Neural crest cell (in vitro differentiated cells): ENCODE data around the gene TEP1. TPM values are rescaled to one million over a fixed set of nuclear protein-coding genes. Genes with fewer than 3 reads are reported as not detected.

Experiments
- DNase-seq: peaks from one replicate; pipeline ENCODE4 v3.0.0; 2021; ENCODE audit warnings: low read depth, mixed read lengths, low spot score
- H3K27ac Mint-ChIP-seq: one replicate; pipeline ENCODE4 v1.8.0; 2021; ENCODE audit warnings: mild to moderate bottlenecking, mixed read lengths; ENCODE audit not compliant: unreplicated experiment
- H3K27me3 Mint-ChIP-seq: 2 replicates; pipeline ENCODE4 v1.8.0; 2021; ENCODE audit warnings: low read depth, mild to moderate bottlenecking, mixed read lengths
- H3K36me3 Mint-ChIP-seq: 2 replicates; pipeline ENCODE4 v1.8.0; 2021; ENCODE audit warnings: low read depth, mild to moderate bottlenecking, mixed read lengths
- H3K4me1 Mint-ChIP-seq: 2 replicates; pipeline ENCODE4 v1.8.0; 2021; ENCODE audit warnings: mixed read lengths
- H3K4me3 Mint-ChIP-seq: one replicate; pipeline ENCODE4 v1.8.0; 2021; ENCODE audit warnings: mild to moderate bottlenecking, mixed read lengths
- H3K9me3 Mint-ChIP-seq: 2 replicates; pipeline ENCODE4 v1.8.0; 2021; ENCODE audit warnings: mixed read lengths
- CTCF ChIP-seq: fragments of 200-600 bp; sonication (generic); conservative IDR thresholded peaks from 2 replicates; pipeline ENCODE4 v1.5.0; 2021; ENCODE audit warnings: antibody characterized with exemption, mild to moderate bottlenecking
- total RNA-seq: library from RNA; stranded (reverse); gene quantifications from 2 replicates; pipeline ENCODE4 v1.2.1, GENCODE V29; 2021

TEP1 gene
- total RNA-seq, 1 donor from 2014 or later: 13.7 TPM

GRCh38 chr14:20412411-20412810, 890 bp downstream of the TEP1 start:
- no peak for TF ChIP-seq CTCF
- peaks cover 23% of the 10 kb centered on the region for H3K4me1 Mint-ChIP-seq
- no peaks in the 10 kb centered on the region for H3K9me3 Mint-ChIP-seq
- H3K27ac Mint-ChIP-seq: peak overlapping the region; percentile 87
- no peaks in the 10 kb centered on the region for H3K27me3 Mint-ChIP-seq
- peak overlapping the region; percentile 90 for H3K4me3 Mint-ChIP-seq
- no peak for DNase-seq
- H3K36me3 Mint-ChIP-seq: no peaks in the 10 kb centered on the region

- Mint-ChIP-seq H3K9me3 (no peaks in the 10 kb centered on the region), H3K27ac (no peak overlapping the region), H3K4me1 (peaks cover 18% of the 10 kb centered on the region), H3K4me3 (peak overlapping the region; percentile 7), H3K36me3 (peaks cover 8% of the 10 kb centered on the region), H3K27me3 (no peaks in the 10 kb centered on the region)
- TF ChIP-seq CTCF: no peak
- no peak for DNase-seq
These were observed 4.1 kb downstream of the TEP1 start for GRCh38 chr14:20409226-20409625.

GRCh38 chr14:20403521-20403920, 9.8 kb downstream of the TEP1 start:
- no peaks in the 10 kb centered on the region for H3K4me1 Mint-ChIP-seq
- H3K27ac Mint-ChIP-seq: no peak overlapping the region
- DNase-seq: no peak
- H3K36me3 Mint-ChIP-seq: peaks cover 14% of the 10 kb centered on the region
- H3K4me3 Mint-ChIP-seq: no peak overlapping the region
- H3K27me3 Mint-ChIP-seq: no peaks in the 10 kb centered on the region
- TF ChIP-seq CTCF: no peak
- no peaks in the 10 kb centered on the region for H3K9me3 Mint-ChIP-seq

GRCh38 chr14:20400965-20401593, 12.2 kb downstream of the TEP1 start:
- H3K27ac Mint-ChIP-seq: no peak overlapping the region
- DNase-seq: no peak
- no peaks in the 10 kb centered on the region for H3K4me1 Mint-ChIP-seq
- H3K9me3 Mint-ChIP-seq: no peaks in the 10 kb centered on the region
- TF ChIP-seq CTCF: no peak
- H3K27me3 Mint-ChIP-seq: no peaks in the 10 kb centered on the region
- H3K4me3 Mint-ChIP-seq: no peak overlapping the region
- peaks cover 14% of the 10 kb centered on the region for H3K36me3 Mint-ChIP-seq

GRCh38 chr14:20400589-20400964, 12.7 kb downstream of the TEP1 start:
- Mint-ChIP-seq H3K4me3 (no peak overlapping the region), H3K4me1 (no peaks in the 10 kb centered on the region), H3K27me3 (no peaks in the 10 kb centered on the region), H3K9me3 (no peaks in the 10 kb centered on the region), H3K36me3 (peaks cover 14% of the 10 kb centered on the region), H3K27ac (no peak overlapping the region)
- DNase-seq: no peak
- no peak for TF ChIP-seq CTCF
